Colonic mucosa (tissue), 4 donors: ENCODE results near the gene SLTM. TPM values are rescaled to one million over a fixed set of nuclear protein-coding genes. Genes with fewer than 3 reads are reported as not detected.
"Not testable (repeated sequence)": the region's sequence is repeated elsewhere in the genome, so short reads cannot be mapped to it uniquely, and the experiment has no call there.

Experiments
- DNase-seq: peaks from one replicate; pipeline ENCODE4 v3.0.0-alpha.2; 2020
- H3K27ac ChIP-seq: fragments of 200-600 bp; one replicate; pipeline ENCODE4 v1.8.0; 2021
- H3K27me3 ChIP-seq: fragments of 200-600 bp; one replicate; pipeline ENCODE4 v1.8.0; 2021
- H3K36me3 ChIP-seq: fragments of 200-600 bp; one replicate; pipeline ENCODE4 v1.8.0; 2021
- H3K4me1 ChIP-seq: fragments of 200-600 bp; one replicate; pipeline ENCODE4 v1.8.0; 2021; ENCODE audit warnings: mild to moderate bottlenecking
- H3K4me3 ChIP-seq: fragments of 200-600 bp; one replicate; pipeline ENCODE4 v1.8.0; 2021
- H3K9ac ChIP-seq, 2 donors: one replicate each; pipeline ENCODE4 v1.7.0; 2013; ENCODE audit warnings: control low read depth in 2 of 2, low read depth in 2 of 2, low read length in 2 of 2
- H3K9me3 ChIP-seq: fragments of 200-600 bp; one replicate; pipeline ENCODE4 v1.8.0; 2021
- intact Hi-C: fragments of 100-400 bp; cut with DNase I; formaldehyde crosslinking; loops from one replicate; pipeline ENCODE4 v1.14.1; 2022
- total RNA-seq, 2 donors: library from RNA; stranded (reverse); fragmentation: NEBNext Ultra II Directional in 1 of 2; extraction: Animal tissue kit (Norgen Biotek cat#: 25700) in 1 of 2; gene quantifications; one replicate each; pipeline ENCODE4 v1.2.1, GENCODE V29; 2021
- TF ChIP-seq, protein P1 (sequence below): fragments of 200-600 bp; IDR thresholded peaks from one replicate; pipeline ENCODE4 v1.8.0; 2022; ENCODE audit warnings: antibody characterized with exemption, mild to moderate bottlenecking
- donor health status: healthy.
- donor health status: DM: no; HTN: no; CAD: no.
- donor health status: DM: no; HTN: no; CAD: no.

SLTM gene
- total RNA-seq, 2 donors from 2014 or later, result 62.6 to 78.2 TPM

DNA sequence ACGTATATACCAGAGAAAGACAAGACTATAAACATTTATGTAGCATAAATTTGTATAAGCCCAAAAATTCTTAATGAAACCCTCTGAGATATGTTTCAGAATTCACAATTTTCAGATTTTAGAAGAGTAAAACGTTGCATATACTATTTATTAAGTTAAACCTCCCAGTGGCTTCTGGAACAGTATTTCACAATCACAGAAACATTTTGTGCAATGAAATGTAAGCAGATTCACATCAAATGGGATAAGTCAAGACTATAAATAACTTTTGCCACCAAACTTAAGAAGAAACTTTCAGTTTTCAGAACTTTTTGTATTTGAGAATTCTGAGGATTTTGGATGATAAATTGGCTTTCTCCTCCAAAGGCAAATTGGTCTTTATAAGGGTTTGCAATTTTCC, 9.2 kb downstream of the SLTM start:
- no peak overlapping the region for H3K27ac ChIP-seq

DNA sequence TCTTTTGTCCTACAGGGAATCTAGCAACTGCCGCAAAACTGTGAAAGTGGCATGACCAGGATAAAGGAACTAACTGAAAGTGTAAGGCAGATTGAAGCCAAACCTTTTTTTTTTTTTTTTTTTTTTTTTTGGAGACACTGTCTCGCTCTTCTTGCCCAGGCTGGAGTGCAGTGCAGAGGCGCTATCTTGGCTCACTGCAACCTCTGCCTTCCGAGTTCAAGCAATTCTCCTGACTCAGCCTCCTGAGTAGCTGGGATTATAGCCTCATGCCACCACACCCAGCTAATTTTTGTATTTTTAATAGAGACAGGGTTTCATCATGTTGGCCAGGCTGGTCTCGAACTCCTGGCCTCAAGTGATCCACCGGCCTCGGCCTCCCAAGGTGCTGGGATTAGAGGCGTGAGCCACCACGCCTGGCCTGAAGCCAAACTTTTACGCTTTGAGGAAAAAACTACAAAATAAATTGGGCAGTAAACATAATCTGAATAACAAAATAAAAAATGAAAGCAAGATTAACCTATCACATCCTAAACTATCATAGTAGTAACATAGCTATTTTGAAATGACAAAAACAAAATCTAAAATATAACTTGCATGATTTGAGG, 9.7 kb downstream of the SLTM start:
- H3K36me3 ChIP-seq, result peaks cover 6% of the 10 kb centered on the region
- H3K27me3 ChIP-seq, result no peaks in the 10 kb centered on the region
- intact Hi-C loops, result no loop called here
- H3K27ac ChIP-seq, result no peak overlapping the region
- no peak overlapping the region for H3K4me3 ChIP-seq
- no peaks in the 10 kb centered on the region for H3K4me1 ChIP-seq
- no peak for DNase-seq
- TF ChIP-seq, protein P1, sequence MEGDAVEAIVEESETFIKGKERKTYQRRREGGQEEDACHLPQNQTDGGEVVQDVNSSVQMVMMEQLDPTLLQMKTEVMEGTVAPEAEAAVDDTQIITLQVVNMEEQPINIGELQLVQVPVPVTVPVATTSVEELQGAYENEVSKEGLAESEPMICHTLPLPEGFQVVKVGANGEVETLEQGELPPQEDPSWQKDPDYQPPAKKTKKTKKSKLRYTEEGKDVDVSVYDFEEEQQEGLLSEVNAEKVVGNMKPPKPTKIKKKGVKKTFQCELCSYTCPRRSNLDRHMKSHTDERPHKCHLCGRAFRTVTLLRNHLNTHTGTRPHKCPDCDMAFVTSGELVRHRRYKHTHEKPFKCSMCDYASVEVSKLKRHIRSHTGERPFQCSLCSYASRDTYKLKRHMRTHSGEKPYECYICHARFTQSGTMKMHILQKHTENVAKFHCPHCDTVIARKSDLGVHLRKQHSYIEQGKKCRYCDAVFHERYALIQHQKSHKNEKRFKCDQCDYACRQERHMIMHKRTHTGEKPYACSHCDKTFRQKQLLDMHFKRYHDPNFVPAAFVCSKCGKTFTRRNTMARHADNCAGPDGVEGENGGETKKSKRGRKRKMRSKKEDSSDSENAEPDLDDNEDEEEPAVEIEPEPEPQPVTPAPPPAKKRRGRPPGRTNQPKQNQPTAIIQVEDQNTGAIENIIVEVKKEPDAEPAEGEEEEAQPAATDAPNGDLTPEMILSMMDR, result no peak
- no peak overlapping the region for H3K9ac ChIP-seq
- no peaks in the 10 kb centered on the region for H3K9me3 ChIP-seq

More for the DNA sequence above, 9.2 kb downstream of the SLTM start:
- H3K27me3 ChIP-seq, result no peaks in the 10 kb centered on the region
- TF ChIP-seq, protein P1, result no peak
- H3K9me3 ChIP-seq, result no peaks in the 10 kb centered on the region
- H3K4me1 ChIP-seq, result no peaks in the 10 kb centered on the region
- no peak overlapping the region for H3K9ac ChIP-seq
- H3K36me3 ChIP-seq, result peaks cover 10% of the 10 kb centered on the region
- DNase-seq, result no peak
- intact Hi-C loops, result no loop called here
- H3K4me3 ChIP-seq, result no peak overlapping the region

DNA sequence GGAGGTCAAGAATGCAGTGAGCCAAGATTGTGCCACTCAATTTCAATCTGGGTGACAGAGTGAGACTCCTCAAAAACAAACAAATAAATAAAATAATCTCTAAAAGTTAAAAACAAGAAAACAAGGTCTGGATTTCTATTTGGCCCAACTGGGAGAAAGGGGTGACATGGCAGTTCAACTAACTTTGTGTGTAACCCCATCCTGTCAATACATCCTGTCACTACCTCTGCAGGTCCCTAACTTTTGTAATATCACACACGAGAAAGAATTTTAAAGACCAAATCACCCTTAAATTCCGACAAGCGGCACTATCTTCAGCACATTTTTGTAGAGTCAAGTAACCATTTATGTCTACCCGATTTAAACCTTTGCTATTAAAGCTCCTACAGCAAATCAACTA, 10.2 kb downstream of the SLTM start:
- Histone ChIP-seq H3K9me3 (no peaks in the 10 kb centered on the region), H3K4me3 (no peak overlapping the region), H3K27me3 (no peaks in the 10 kb centered on the region), H3K27ac (no peak overlapping the region), H3K36me3 (peaks cover under 1% of the 10 kb centered on the region), H3K4me1 (no peaks in the 10 kb centered on the region), H3K9ac (no peak overlapping the region)
- DNase-seq, result no peak
- intact Hi-C loops, result no loop called here
- TF ChIP-seq, protein P1, result no peak

DNA sequence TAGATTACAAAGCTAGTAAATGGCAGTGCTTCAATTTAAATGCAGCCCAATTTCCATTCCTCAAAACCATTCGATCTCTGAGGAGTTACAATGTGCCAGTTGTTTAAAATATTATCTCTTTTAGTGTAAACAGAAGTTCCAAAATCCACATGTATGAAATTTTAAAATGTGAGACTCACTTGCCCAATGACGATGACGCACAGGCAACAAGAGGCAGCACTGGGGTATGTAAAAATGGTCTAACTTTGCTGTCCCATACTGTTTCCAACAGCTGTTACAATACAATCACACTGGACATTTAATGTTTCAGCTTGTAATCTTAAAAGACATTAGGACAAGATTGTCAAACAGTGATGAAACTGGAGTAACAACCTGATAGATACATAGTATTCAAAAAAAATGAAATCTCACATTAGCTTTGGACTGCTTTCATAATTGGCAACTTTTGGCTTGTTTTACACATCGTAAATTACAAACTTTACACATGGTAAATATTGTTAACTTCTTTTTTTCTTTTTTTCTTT, 12.2 kb downstream of the SLTM start:
- DNase-seq, result no peak
- Histone ChIP-seq H3K27ac (no peak overlapping the region), H3K4me1 (no peaks in the 10 kb centered on the region), H3K9ac (no peak overlapping the region), H3K27me3 (no peaks in the 10 kb centered on the region), H3K9me3 (no peaks in the 10 kb centered on the region), H3K4me3 (no peak overlapping the region), H3K36me3 (no peaks in the 10 kb centered on the region)
- TF ChIP-seq, protein P1, result no peak
- intact Hi-C loops, result no loop called here

DNA sequence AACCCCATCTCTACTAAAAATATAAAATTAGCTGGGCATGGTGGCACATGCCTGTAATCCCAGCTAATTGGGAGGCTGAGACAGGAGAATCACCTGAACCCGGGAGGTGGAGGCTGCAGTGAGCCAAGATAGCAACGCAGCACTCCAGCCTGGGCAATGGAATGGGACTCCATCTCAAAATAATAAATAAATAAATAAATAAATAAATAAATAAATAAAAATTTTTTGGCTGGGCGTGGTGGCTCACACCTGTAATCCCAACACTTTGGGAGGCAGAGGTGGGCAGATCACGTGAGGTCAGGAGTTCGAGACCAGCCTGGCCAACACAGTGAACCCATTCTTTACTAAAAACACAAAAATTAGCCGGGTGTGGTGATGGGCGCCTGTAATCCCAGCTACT, 13.0 kb downstream of the SLTM start:
- H3K4me1 ChIP-seq, DNase-seq, H3K9ac ChIP-seq, H3K27ac ChIP-seq, H3K9me3 ChIP-seq, H3K36me3 ChIP-seq, H3K27me3 ChIP-seq, H3K4me3 ChIP-seq, intact Hi-C loops: not testable (repeated sequence)

DNA sequence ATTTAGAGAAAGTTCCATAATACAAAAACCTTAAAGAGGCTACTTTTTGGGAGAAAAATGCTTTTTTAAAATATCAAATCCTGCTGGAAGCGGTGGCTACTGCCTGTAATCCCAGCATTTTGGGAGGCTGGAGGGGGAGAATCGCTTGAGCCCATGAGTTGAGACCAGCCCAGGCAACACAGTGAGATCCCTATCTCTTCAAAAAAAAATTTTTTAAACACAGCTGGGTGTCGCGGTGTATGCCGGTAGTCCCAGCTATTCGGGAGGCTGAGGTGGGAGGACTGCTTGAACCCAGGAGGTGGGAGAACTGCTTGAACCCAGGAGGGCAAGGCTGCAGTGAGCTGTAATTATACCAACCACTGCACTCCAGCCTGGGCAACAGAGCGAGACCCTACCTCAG, 14.2 kb downstream of the SLTM start:
- Histone ChIP-seq H3K36me3 (no peaks in the 10 kb centered on the region), H3K4me1 (no peaks in the 10 kb centered on the region), H3K27ac (no peak overlapping the region), H3K27me3 (no peaks in the 10 kb centered on the region), H3K9ac (no peak overlapping the region), H3K4me3 (no peak overlapping the region), H3K9me3 (no peaks in the 10 kb centered on the region)
- DNase-seq, result no peak
- TF ChIP-seq, protein P1, result no peak
- intact Hi-C loops, result no loop called here
